Keratinocyte (primary cell): Measurements from ENCODE around the gene ATXN2.

Experiments
- CTCF ChIP-seq, 3 experiments: IDR thresholded peaks in 1 of 3; conservative IDR thresholded peaks in 1 of 3; optimal IDR thresholded peaks in 1 of 3; 2 replicates in 2 of 3; 3 replicates in 1 of 3; pipeline versions ENCODE3 to v1.5.1; 2011; ENCODE audit warnings: low read length in 3 of 3, mild to moderate bottlenecking in 3 of 3, moderate library complexity in 2 of 3, control low read depth in 1 of 3, inconsistent platforms in 1 of 3; ENCODE audit not compliant: insufficient read depth in 2 of 3; ENCODE audit errors: extremely low read depth in 1 of 3
- EZH2 ChIP-seq: IDR thresholded peaks from one replicate; pipeline ENCODE4 v1.6.1; 2012; ENCODE audit warnings: inconsistent platforms, mild to moderate bottlenecking, low read length, moderate library complexity

DNA sequence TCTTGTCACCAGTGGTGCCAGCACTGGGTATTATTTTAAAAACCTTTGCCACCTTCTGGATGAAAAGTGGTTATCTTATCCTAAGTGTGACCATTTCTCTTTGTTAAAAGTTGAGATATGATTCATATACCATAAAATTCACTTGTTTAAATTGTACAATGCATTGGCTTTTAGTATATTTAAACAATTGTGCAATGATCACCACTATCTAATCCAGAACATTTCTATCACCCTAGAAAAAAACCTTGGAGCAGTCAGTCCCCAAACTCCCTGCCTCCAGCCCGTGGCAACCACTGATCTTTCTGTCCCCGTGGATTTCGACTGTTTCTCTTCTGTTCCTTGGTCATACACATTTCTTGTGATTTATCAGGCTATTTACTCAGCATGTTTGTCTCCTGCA is 165.1 kb downstream of the ATXN2 start:
- TF ChIP-seq CTCF (optimal IDR thresholded peaks at IDR 0.05 in 1 of 3, IDR thresholded peaks at IDR 0.05 in 1 of 3, conservative IDR thresholded peaks at IDR 0.05 in 1 of 3; ENCODE audit: extremely low read depth in 1 of 3, insufficient read depth in 2 of 3, low read length in 3 of 3) (no peak), EZH2 (no peak)
